HCT116 (cell line): ENCODE results near the gene GLIPR1. TPM values are rescaled to one million over a fixed set of nuclear protein-coding genes. Genes with fewer than 3 reads are reported as not detected.

Experiments
- ATAC-seq: fragments of 200-7000 bp; cut with Tn5 transposase; 2 replicates; pipeline ENCODE4 v1.9.1; 2020; ENCODE audit warnings: mild to moderate bottlenecking, moderate library complexity
- BruUV-seq: library from RNA; stranded (reverse); fragments of 400-500 nt; replicated peaks from 2 replicates; lab custom pipeline; 2021; lab: Mats Ljungman, UMichigan
- CTCF ChIA-PET: fragments of 300-600 bp; sonication (Branson Sonifier 250); formaldehyde crosslinking; loops from one replicate; lab custom pipeline; 2021; ENCODE audit warnings: antibody characterized with exemption; lab: Charles Lee
- POLR2A ChIA-PET: fragments of 300-600, 350-600 bp; sonication (Branson Sonifier 250); formaldehyde crosslinking; loops from one replicate; lab custom pipeline; 2021; ENCODE audit warnings: antibody characterized with exemption; lab: Charles Lee
- RAD21 ChIA-PET, 2 experiments: fragments of 300-600 bp; sonication (Branson Sonifier 250); formaldehyde crosslinking; loops; one replicate each; lab custom pipeline; 2023; ENCODE audit warnings: low total read pairs in 2 of 2; ENCODE audit not compliant: uncharacterized antibody in 2 of 2, unreplicated experiment in 2 of 2, low non-redundant PET in 1 of 2; lab: Charles Lee
- DNase-seq: peaks from one replicate; pipeline ENCODE4 v3.0.0-alpha.2; 2010; ENCODE audit warnings: low read depth, low spot score
- H2AFZ ChIP-seq: fragments of 200-600 bp; shearing (Covaris generic), sonication (generic); 2 replicates; pipeline ENCODE4 v1.6.1; 2017; ENCODE audit warnings: low read depth, mixed run types, mixed read lengths, antibody characterized with exemption, low read length; ENCODE audit not compliant: poor library complexity, severe bottlenecking
- H3K27ac ChIP-seq: 2 replicates; pipeline ENCODE4 v1.5.1; 2012; ENCODE audit warnings: low read depth, low read length
- H3K27me3 ChIP-seq: fragments of 200-600 bp; sonication (generic); 2 replicates; pipeline ENCODE4 v1.6.1; 2016; ENCODE audit warnings: mixed run types, low read length, mixed read lengths; ENCODE audit not compliant: insufficient read depth
- H3K36me3 ChIP-seq, 2 experiments: fragments of 200-500 bp in 1 of 2; fragments of 200-600 bp in 1 of 2; sonication (Bioruptor generic) in 1 of 2; sonication (generic) in 1 of 2; 2 replicates each; pipeline versions ENCODE4 v1.5.1 to v1.6.1; 2014 to 2016; ENCODE audit warnings: low read length in 2 of 2, inconsistent platforms in 1 of 2, mixed read lengths in 1 of 2, mixed run types in 1 of 2; ENCODE audit not compliant: insufficient read depth in 2 of 2, control insufficient read depth in 1 of 2
- H3K4me1 ChIP-seq, 2 experiments: fragments of 200-600 bp in 1 of 2; sonication (generic) in 1 of 2; 2 replicates each; pipeline versions ENCODE4 v1.5.1 to v1.6.1; 2012 to 2017; ENCODE audit warnings: low read length in 2 of 2, inconsistent platforms in 1 of 2, mild to moderate bottlenecking in 1 of 2, mixed read lengths in 1 of 2, mixed run types in 1 of 2, moderate library complexity in 1 of 2; ENCODE audit not compliant: insufficient read depth in 2 of 2, control insufficient read depth in 1 of 2
- H3K4me2 ChIP-seq: fragments of 200-600 bp; sonication (generic); 2 replicates; pipeline ENCODE4 v1.6.1; 2017; ENCODE audit warnings: mixed run types, low read length, mixed read lengths
- H3K4me3 ChIP-seq, 2 experiments: fragments of 200-600 bp in 1 of 2; sonication (generic) in 1 of 2; replicated peaks in 1 of 2; 2 replicates each; pipeline ENCODE4 v1.5.1; 2011 to 2016; ENCODE audit warnings: low read length in 2 of 2, control low read depth in 1 of 2, low read depth in 1 of 2, mild to moderate bottlenecking in 1 of 2, mixed read lengths in 1 of 2, mixed run types in 1 of 2
- H3K79me2 ChIP-seq: fragments of 200-600 bp; sonication (generic); 2 replicates; pipeline ENCODE4 v1.6.1; 2017; ENCODE audit warnings: mild to moderate bottlenecking, mixed run types, low read length, moderate library complexity, mixed read lengths; ENCODE audit not compliant: insufficient read depth
- H3K9ac ChIP-seq: fragments of 200-600 bp; sonication (generic); 2 replicates; pipeline ENCODE4 v1.6.1; 2016; ENCODE audit warnings: low read length, mixed read lengths
- H3K9me2 ChIP-seq: fragments of 200-600 bp; sonication (generic), shearing (Covaris generic); 2 replicates; pipeline ENCODE4 v1.6.1; 2017; ENCODE audit warnings: mixed run types, mild to moderate bottlenecking, moderate library complexity; ENCODE audit not compliant: insufficient read depth
- H3K9me3 ChIP-seq, 2 experiments: fragments of 200-500 bp in 1 of 2; fragments of 200-600 bp in 1 of 2; sonication (Bioruptor generic) in 1 of 2; sonication (generic) in 1 of 2; 2 replicates each; pipeline ENCODE4 v1.6.1; 2014 to 2017; ENCODE audit warnings: low read length in 2 of 2, mixed read lengths in 2 of 2, inconsistent platforms in 1 of 2, low read depth in 1 of 2, mild to moderate bottlenecking in 1 of 2, mixed run types in 1 of 2, moderate library complexity in 1 of 2; ENCODE audit not compliant: control insufficient read depth in 1 of 2, insufficient read depth in 1 of 2
- H4K20me1 ChIP-seq: fragments of 200-600 bp; sonication (generic), shearing (Covaris generic); 2 replicates; pipeline ENCODE4 v1.6.1; 2017; ENCODE audit warnings: mixed run types, mild to moderate bottlenecking, moderate library complexity; ENCODE audit not compliant: insufficient read depth
- EGR1 ChIP-seq: IDR thresholded peaks from 2 replicates; pipeline ENCODE4 v1.6.1; 2012; ENCODE audit warnings: low read depth
- EZH2phosphoT487 ChIP-seq: fragments of 200-600 bp; IDR thresholded peaks from 2 replicates; pipeline ENCODE4 v1.6.1; 2018; ENCODE audit warnings: antibody characterized with exemption, borderline replicate concordance
- JUND ChIP-seq: IDR thresholded peaks from 2 replicates; pipeline ENCODE4 v1.6.1; 2012
- MAX ChIP-seq: IDR thresholded peaks from 2 replicates; pipeline ENCODE4 v1.6.1; 2012
- POLR2A ChIP-seq: IDR thresholded peaks from 2 replicates; pipeline ENCODE4 v1.7.0; 2011; ENCODE audit warnings: borderline replicate concordance; ENCODE audit not compliant: insufficient read depth, insufficient read length; ENCODE audit errors: extremely low read depth
- POLR2AphosphoS5 ChIP-seq: IDR thresholded peaks from 2 replicates; pipeline ENCODE4 v1.6.1; 2011; ENCODE audit warnings: mild to moderate bottlenecking, low read depth, low read length, moderate library complexity
- SIN3A ChIP-seq: IDR thresholded peaks from 2 replicates; pipeline ENCODE4 v1.6.1; 2012; ENCODE audit warnings: low read depth
- SP1 ChIP-seq: IDR thresholded peaks from 2 replicates; pipeline ENCODE4 v1.6.1; 2012; ENCODE audit warnings: low read depth
- ZFX ChIP-seq: fragments of 450-650 bp; IDR thresholded peaks from 2 replicates; pipeline ENCODE4 v1.6.1; 2017
- ZNF274 ChIP-seq: fragments of 200-500 bp; sonication (Bioruptor generic); IDR thresholded peaks from 2 replicates; pipeline ENCODE4 v1.6.1; 2014; ENCODE audit warnings: mild to moderate bottlenecking, low read depth, low read length, inconsistent platforms
- intact Hi-C: fragments of 100-400 bp; cut with micrococcal nuclease; formaldehyde crosslinking; loops from 2 replicates; pipeline ENCODE4 v1.10.0; 2022
- total RNA-seq: library from RNA; stranded (reverse); gene quantifications from one replicate; pipeline ENCODE4 v1.2.1, GENCODE V29; 2021; ENCODE audit not compliant: unreplicated experiment
- TF ChIP-seq, protein P1 (sequence below): IDR thresholded peaks from 2 replicates; pipeline ENCODE4 v1.6.1; 2012; ENCODE audit warnings: low read depth

GLIPR1 gene
- total RNA-seq, 1 experiment from 2014 or later = 0.39 TPM

GRCh38 chr12:75539889-75540288 is 59.3 kb downstream of the GLIPR1 start:
- H3K9ac ChIP-seq = no peak overlapping the region
- ChIA-PET CTCF (no interaction called here), POLR2A (no interaction called here), RAD21 (no interaction called here)
- no peaks in the 10 kb centered on the region for H3K27me3 ChIP-seq
- no peak for DNase-seq
- no TSS peak for BruUV-seq
- no peak overlapping the region for H3K4me2 ChIP-seq
- no peak overlapping the region for H2AFZ ChIP-seq
- H3K27ac ChIP-seq = no peak overlapping the region
- ATAC-seq = no peak
- no peak for TF ChIP-seq POLR2A
- TF ChIP-seq ZFX = no peak
- no peak for TF ChIP-seq MAX
- no peak for TF ChIP-seq EGR1
- TF ChIP-seq SP1 = no peak
- no peaks in the 10 kb centered on the region for H3K9me2 ChIP-seq
- no peaks in the 10 kb centered on the region for H3K79me2 ChIP-seq
- intact Hi-C loops = no loop called here
- no peak overlapping the region for H3K4me3 ChIP-seq
- H4K20me1 ChIP-seq = no peaks in the 10 kb centered on the region
- H3K4me1 ChIP-seq = no peaks in the 10 kb centered on the region
- H3K9me3 ChIP-seq = no peaks in the 10 kb centered on the region
- H3K36me3 ChIP-seq = no peaks in the 10 kb centered on the region

DNA sequence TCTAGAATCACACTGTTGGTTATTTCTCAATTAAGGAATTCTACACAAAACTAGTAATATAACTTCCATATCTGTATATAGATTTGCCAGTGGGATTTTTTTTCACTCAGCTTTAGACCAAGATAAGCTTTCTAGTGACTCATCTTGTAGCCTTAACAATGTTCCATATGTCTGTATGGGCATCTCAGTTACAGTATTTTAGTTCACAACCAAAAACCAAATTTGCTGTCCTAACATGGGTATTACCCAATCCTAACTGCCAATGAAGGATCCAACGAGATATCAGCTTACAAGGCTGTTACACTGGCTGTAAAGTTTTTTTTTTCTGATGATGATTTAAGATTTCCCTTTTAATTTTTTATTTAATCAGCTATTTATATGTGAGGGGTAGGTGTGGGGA is 62.4 kb downstream of the GLIPR1 start:
- BruUV-seq = no TSS peak
- H3K4me1 ChIP-seq = no peaks in the 10 kb centered on the region
- H3K9me3 ChIP-seq = no peaks in the 10 kb centered on the region
- ChIA-PET RAD21 (no interaction called here), POLR2A (interaction anchor here (1.0 kb wide), 1 partner anchor 81 kb away, joined by 3 read pairs; no protein-coding TSS in a partner anchor), CTCF (interaction anchor here (1.0 kb wide), 1 partner anchor 15 kb away, joined by 3 read pairs; no protein-coding TSS in a partner anchor)
- H4K20me1 ChIP-seq = no peaks in the 10 kb centered on the region
- no peak overlapping the region for H3K4me3 ChIP-seq
- TF ChIP-seq, protein P1, sequence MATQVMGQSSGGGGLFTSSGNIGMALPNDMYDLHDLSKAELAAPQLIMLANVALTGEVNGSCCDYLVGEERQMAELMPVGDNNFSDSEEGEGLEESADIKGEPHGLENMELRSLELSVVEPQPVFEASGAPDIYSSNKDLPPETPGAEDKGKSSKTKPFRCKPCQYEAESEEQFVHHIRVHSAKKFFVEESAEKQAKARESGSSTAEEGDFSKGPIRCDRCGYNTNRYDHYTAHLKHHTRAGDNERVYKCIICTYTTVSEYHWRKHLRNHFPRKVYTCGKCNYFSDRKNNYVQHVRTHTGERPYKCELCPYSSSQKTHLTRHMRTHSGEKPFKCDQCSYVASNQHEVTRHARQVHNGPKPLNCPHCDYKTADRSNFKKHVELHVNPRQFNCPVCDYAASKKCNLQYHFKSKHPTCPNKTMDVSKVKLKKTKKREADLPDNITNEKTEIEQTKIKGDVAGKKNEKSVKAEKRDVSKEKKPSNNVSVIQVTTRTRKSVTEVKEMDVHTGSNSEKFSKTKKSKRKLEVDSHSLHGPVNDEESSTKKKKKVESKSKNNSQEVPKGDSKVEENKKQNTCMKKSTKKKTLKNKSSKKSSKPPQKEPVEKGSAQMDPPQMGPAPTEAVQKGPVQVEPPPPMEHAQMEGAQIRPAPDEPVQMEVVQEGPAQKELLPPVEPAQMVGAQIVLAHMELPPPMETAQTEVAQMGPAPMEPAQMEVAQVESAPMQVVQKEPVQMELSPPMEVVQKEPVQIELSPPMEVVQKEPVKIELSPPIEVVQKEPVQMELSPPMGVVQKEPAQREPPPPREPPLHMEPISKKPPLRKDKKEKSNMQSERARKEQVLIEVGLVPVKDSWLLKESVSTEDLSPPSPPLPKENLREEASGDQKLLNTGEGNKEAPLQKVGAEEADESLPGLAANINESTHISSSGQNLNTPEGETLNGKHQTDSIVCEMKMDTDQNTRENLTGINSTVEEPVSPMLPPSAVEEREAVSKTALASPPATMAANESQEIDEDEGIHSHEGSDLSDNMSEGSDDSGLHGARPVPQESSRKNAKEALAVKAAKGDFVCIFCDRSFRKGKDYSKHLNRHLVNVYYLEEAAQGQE = no peak
- TF ChIP-seq EZH2phosphoT487 = no peak
- TF ChIP-seq POLR2AphosphoS5 = no peak
- TF ChIP-seq ZFX = no peak
- TF ChIP-seq JUND = no peak
- no peak for TF ChIP-seq ZNF274
- no peak for TF ChIP-seq SIN3A
- H3K79me2 ChIP-seq = no peaks in the 10 kb centered on the region
- no peaks in the 10 kb centered on the region for H3K36me3 ChIP-seq
- no peak overlapping the region for H3K27ac ChIP-seq
- DNase-seq (no peak), ATAC-seq (no peak)
- no peak overlapping the region for H3K9ac ChIP-seq
- no peak overlapping the region for H3K4me2 ChIP-seq
- intact Hi-C loops = no loop called here
- no peaks in the 10 kb centered on the region for H3K27me3 ChIP-seq
- no peak overlapping the region for H2AFZ ChIP-seq
- no peaks in the 10 kb centered on the region for H3K9me2 ChIP-seq
